Upper lobe of left lung (tissue), 4 donors: ENCODE data around the gene M1AP.

Experiments used
- CTCF ChIP-seq, 6 experiments: fragments of 450-650 bp in 4 of 6; fragments of 200-600 bp in 2 of 6; sonication (generic) in 2 of 6; IDR thresholded peaks; one replicate each; pipeline ENCODE4 v1.5.1; 2016 to 2019; ENCODE audit warnings: antibody characterized with exemption in 6 of 6
- EP300 ChIP-seq, 4 donors: sonication (generic); formaldehyde crosslinking; IDR thresholded peaks; one replicate each; pipeline ENCODE4 v1.5.1; 2017; ENCODE audit warnings: antibody characterized with exemption in 4 of 4, control low read depth in 2 of 4
- POLR2A ChIP-seq, 4 donors: fragments of 450-650 bp; IDR thresholded peaks; one replicate each; pipeline ENCODE4 v1.5.1; 2016 to 2017; ENCODE audit warnings: antibody characterized with exemption in 4 of 4, mild to moderate bottlenecking in 2 of 4

DNA sequence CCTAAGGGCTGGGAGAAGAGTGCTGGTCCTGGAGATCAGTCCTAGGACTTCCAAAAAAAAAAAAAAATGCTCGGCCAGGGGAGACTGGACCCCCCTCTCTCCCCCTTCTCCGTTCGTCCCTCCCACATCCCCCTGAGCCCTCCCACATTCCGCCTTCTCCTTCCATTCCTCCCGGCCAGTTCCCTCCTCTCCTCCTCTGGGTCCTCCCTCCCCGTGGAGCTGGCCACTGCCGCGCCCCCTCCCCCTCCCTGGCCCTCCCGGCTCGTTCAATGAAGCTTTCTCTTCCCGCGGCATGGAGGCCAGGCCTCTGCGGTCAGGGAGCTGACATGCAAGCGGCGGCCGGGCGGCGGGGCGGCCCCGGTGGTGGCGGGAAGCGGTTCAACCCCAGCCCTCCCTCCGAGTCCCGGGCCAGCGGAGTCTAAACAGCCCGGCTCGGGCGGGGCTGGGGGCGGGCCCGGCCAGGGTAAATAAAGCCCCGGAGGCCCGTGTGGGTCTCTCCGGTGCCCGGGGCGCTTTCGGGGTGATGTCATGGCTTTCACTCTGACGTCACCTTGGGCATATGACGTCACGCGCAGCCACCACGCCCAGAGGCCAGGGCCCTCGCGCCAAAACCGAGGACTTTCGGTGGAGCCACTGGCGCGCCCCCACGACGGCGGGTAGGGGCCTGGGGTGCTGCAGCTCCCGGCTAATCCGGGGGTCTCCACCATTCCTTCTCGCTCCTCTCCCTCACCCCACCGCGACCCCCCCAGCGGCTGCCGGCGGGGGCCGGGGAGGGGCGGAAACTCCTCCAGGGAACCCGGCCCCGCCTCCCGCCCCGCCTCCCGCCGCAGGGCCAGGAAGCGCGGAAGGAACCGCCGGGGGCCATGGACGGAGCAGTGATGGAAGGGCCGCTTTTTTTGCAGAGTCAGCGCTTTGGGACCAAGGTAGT lies 94.0 kb downstream of the M1AP start, which contains the start of the genes DOK1 and LOXL3:
- TF ChIP-seq EP300 (IDR thresholded peaks at IDR 0.05) (no peak), CTCF (IDR thresholded peaks at IDR 0.05) (peak in 1 of 6 experiments; percentile 25), POLR2A (IDR thresholded peaks at IDR 0.05) (peak in 2 of 4 donors; percentile 40 to 55)
